ENCODE results near the gene LHX6. TPM values are rescaled to one million over a fixed set of nuclear protein-coding genes. Genes with fewer than 3 reads are reported as not detected.
A peak's percentile ranks its signal among the peaks of the same experiment; 100 is the strongest.

Gene LHX6
- total and polyA plus RNA-seq, 2 donors from 2014 or later = 0.82 to 4.9 TPM

- Histone ChIP-seq H3K27me3 (ENCODE audit: control insufficient read depth, insufficient read depth, low read length) (peaks cover 82% of the 10 kb centered on the region), H3K9me3 (ENCODE audit: control insufficient read depth in 2 of 3, insufficient read depth in 1 of 3, low read length in 3 of 3) (no peaks in the 10 kb centered on the region), H3K4me3 (ENCODE audit: low read length in 3 of 3) (peak overlapping the region in 1 of 3 donors; percentile 6), H3K4me1 (ENCODE audit: control insufficient read depth in 2 of 3, insufficient read depth in 2 of 3, low read depth in 1 of 3, low read length in 3 of 3) (peaks cover 0 to 17% (median 3%) of the 10 kb centered on the region in 3 donors), H3K36me3 (ENCODE audit: control insufficient read depth in 2 of 3, insufficient read depth in 3 of 3, low read length in 3 of 3) (no peaks in the 10 kb centered on the region), H3K9ac (ENCODE audit: low read length in 3 of 3) (no peak overlapping the region), H3K27ac (ENCODE audit: low read depth in 2 of 2, low read length in 2 of 2) (no peak overlapping the region)
- no peak for FAIRE-seq
- intact Hi-C loops (cut with DNase I) = no loop called here
- TF ChIP-seq CTCF (IDR thresholded peaks at IDR 0.05; ENCODE audit: borderline replicate concordance, extremely low read depth, insufficient read depth) = no peak
- peak; percentile 58 to 76 (median 65) for DNase-seq
Observed at GRCh38 chr9:122219856-122220672, 8.7 kb downstream of the LHX6 start.

- no peaks in the 10 kb centered on the region for H3K9me3 ChIP-seq (ENCODE audit: control insufficient read depth in 2 of 3, insufficient read depth in 1 of 3, low read length in 3 of 3)
- H3K4me1 ChIP-seq (ENCODE audit: control insufficient read depth in 2 of 3, insufficient read depth in 2 of 3, low read depth in 1 of 3, low read length in 3 of 3) = peaks cover 0 to 19% (median 3%) of the 10 kb centered on the region in 3 donors
- no peak overlapping the region for H3K9ac ChIP-seq (ENCODE audit: low read length in 3 of 3)
- FAIRE-seq (no peak), DNase-seq (peak; percentile 42 to 65 (median 58))
- TF ChIP-seq CTCF (IDR thresholded peaks at IDR 0.05; ENCODE audit: borderline replicate concordance, extremely low read depth, insufficient read depth) = no peak
- H3K4me3 ChIP-seq (ENCODE audit: low read length in 3 of 3) = peak overlapping the region in 1 of 3 donors; percentile 6
- intact Hi-C loops (cut with DNase I) = no loop called here
- no peak overlapping the region for H3K27ac ChIP-seq (ENCODE audit: low read depth in 2 of 2, low read length in 2 of 2)
- no peaks in the 10 kb centered on the region for H3K36me3 ChIP-seq (ENCODE audit: control insufficient read depth in 2 of 3, insufficient read depth in 3 of 3, low read length in 3 of 3)
- peaks cover 81% of the 10 kb centered on the region for H3K27me3 ChIP-seq (ENCODE audit: control insufficient read depth, insufficient read depth, low read length)
Observed at GRCh38 chr9:122218935-122219855, 9.6 kb downstream of the LHX6 start.

GRCh38 chr9:122218071-122218934, 10.5 kb downstream of the LHX6 start:
- Histone ChIP-seq H3K4me1 (ENCODE audit: control insufficient read depth in 2 of 3, insufficient read depth in 2 of 3, low read depth in 1 of 3, low read length in 3 of 3) (peaks cover 0 to 19% (median 3%) of the 10 kb centered on the region in 3 donors), H3K27ac (ENCODE audit: low read depth in 2 of 2, low read length in 2 of 2) (no peak overlapping the region), H3K27me3 (ENCODE audit: control insufficient read depth, insufficient read depth, low read length) (peaks cover 82% of the 10 kb centered on the region), H3K36me3 (ENCODE audit: control insufficient read depth in 2 of 3, insufficient read depth in 3 of 3, low read length in 3 of 3) (no peaks in the 10 kb centered on the region), H3K9me3 (ENCODE audit: control insufficient read depth in 2 of 3, insufficient read depth in 1 of 3, low read length in 3 of 3) (no peaks in the 10 kb centered on the region), H3K4me3 (ENCODE audit: low read length in 3 of 3) (no peak overlapping the region), H3K9ac (ENCODE audit: low read length in 3 of 3) (no peak overlapping the region)
- FAIRE-seq = no peak
- no peak for DNase-seq
- intact Hi-C loops (cut with DNase I) = no loop called here
- no peak for TF ChIP-seq CTCF (IDR thresholded peaks at IDR 0.05; ENCODE audit: borderline replicate concordance, extremely low read depth, insufficient read depth)

Measured in kidney (tissue), 14 donors.